Astrocyte (in vitro differentiated cells and primary cell): ENCODE results near the gene H6PD. TPM values are rescaled to one million over a fixed set of nuclear protein-coding genes. Genes with fewer than 3 reads are reported as not detected.

ENCODE experiments used
- DNase-seq: peaks from one replicate; pipeline ENCODE4 v3.0.0-alpha.2; 2010; ENCODE audit warnings: low read depth
- FAIRE-seq: peaks from 2 replicates; lab custom pipeline; 2011; peaks lifted over from hg19 to GRCh38; lab: Jason Lieb, UNC
- H2AFZ ChIP-seq: 2 replicates; pipeline ENCODE4 v1.6.0; 2012; ENCODE audit warnings: low read depth, low read length, inconsistent platforms
- H3K27ac ChIP-seq: 2 replicates; pipeline ENCODE4 v1.5.1; 2011; ENCODE audit warnings: low read depth, low read length, inconsistent platforms
- H3K27me3 ChIP-seq: 2 replicates; pipeline ENCODE4 v1.6.0; 2011; ENCODE audit warnings: low read length, inconsistent platforms; ENCODE audit not compliant: insufficient read depth
- H3K36me3 ChIP-seq: 2 replicates; pipeline ENCODE4 v1.5.1; 2011; ENCODE audit warnings: low read length, inconsistent platforms; ENCODE audit not compliant: insufficient read depth
- H3K4me1 ChIP-seq: 2 replicates; pipeline ENCODE4 v1.5.1; 2011; ENCODE audit warnings: low read length, inconsistent platforms; ENCODE audit not compliant: insufficient read depth
- H3K4me2 ChIP-seq: 2 replicates; pipeline ENCODE4 v1.6.0; 2012; ENCODE audit warnings: low read length, inconsistent platforms
- H3K4me3 ChIP-seq: 2 replicates; pipeline ENCODE4 v1.5.1; 2011; ENCODE audit warnings: low read depth, mild to moderate bottlenecking, low read length, inconsistent platforms; ENCODE audit not compliant: insufficient read depth
- H3K79me2 ChIP-seq: 2 replicates; pipeline ENCODE4 v1.6.0; 2012; ENCODE audit warnings: mild to moderate bottlenecking, low read length, inconsistent platforms; ENCODE audit not compliant: insufficient read depth
- H3K9ac ChIP-seq: 2 replicates; pipeline ENCODE4 v1.6.0; 2012; ENCODE audit warnings: mild to moderate bottlenecking, low read length, inconsistent platforms
- H3K9me3 ChIP-seq: 2 replicates; pipeline ENCODE4 v1.5.1; 2012; ENCODE audit warnings: low read depth, mild to moderate bottlenecking, low read length, inconsistent platforms; ENCODE audit not compliant: insufficient read depth
- H4K20me1 ChIP-seq: 2 replicates; pipeline ENCODE4 v1.6.0; 2012; ENCODE audit warnings: low read length, inconsistent platforms; ENCODE audit not compliant: insufficient read depth
- H3K27ac Mint-ChIP-seq: one replicate; pipeline ENCODE4 v1.8.0; 2021; ENCODE audit warnings: mild to moderate bottlenecking, mixed read lengths; ENCODE audit not compliant: unreplicated experiment
- H3K27me3 Mint-ChIP-seq: one replicate; pipeline ENCODE4 v1.8.0; 2021; ENCODE audit warnings: low read depth, mixed read lengths; ENCODE audit not compliant: unreplicated experiment
- H3K36me3 Mint-ChIP-seq: one replicate; pipeline ENCODE4 v1.8.0; 2021; ENCODE audit warnings: low read depth, mixed read lengths; ENCODE audit not compliant: unreplicated experiment
- H3K4me1 Mint-ChIP-seq: one replicate; pipeline ENCODE4 v1.8.0; 2021; ENCODE audit warnings: low read depth, mixed read lengths; ENCODE audit not compliant: unreplicated experiment
- H3K4me3 Mint-ChIP-seq: one replicate; pipeline ENCODE4 v1.8.0; 2021; ENCODE audit warnings: mild to moderate bottlenecking, moderate library complexity, mixed read lengths; ENCODE audit not compliant: unreplicated experiment
- H3K9me3 Mint-ChIP-seq: one replicate; pipeline ENCODE4 v1.8.0; 2021; ENCODE audit warnings: mild to moderate bottlenecking, mixed read lengths; ENCODE audit not compliant: unreplicated experiment
- EZH2 ChIP-seq: IDR thresholded peaks from 2 replicates; pipeline ENCODE4 v1.6.1; 2012; ENCODE audit warnings: mild to moderate bottlenecking, low read length, inconsistent platforms; ENCODE audit not compliant: insufficient read depth
- total RNA-seq: library from RNA; stranded (reverse); gene quantifications from 2 replicates; pipeline ENCODE4 v1.2.1, GENCODE V29; 2021
- TF ChIP-seq, protein P1 (sequence below): IDR thresholded peaks from 2 replicates; pipeline ENCODE4 v1.5.1; 2011; ENCODE audit warnings: low read depth, mild to moderate bottlenecking, inconsistent platforms, low read length, moderate library complexity; ENCODE audit not compliant: insufficient read depth

H6PD gene
- total RNA-seq, 1 donor from 2014 or later = 13.9 TPM

GRCh38 chr1:9289090-9289534 is 54.5 kb downstream of the H6PD start:
- H3K4me1 Mint-ChIP-seq = peaks cover 8% of the 10 kb centered on the region
- no peak overlapping the region for H3K4me3 ChIP-seq
- no peak overlapping the region for H3K27ac Mint-ChIP-seq
- H3K9ac ChIP-seq = no peak overlapping the region
- H4K20me1 ChIP-seq = peaks cover 7% of the 10 kb centered on the region
- FAIRE-seq (no peak), DNase-seq (no peak)
- H3K4me3 Mint-ChIP-seq = no peak overlapping the region
- no peaks in the 10 kb centered on the region for H3K36me3 ChIP-seq
- H3K4me2 ChIP-seq = no peak overlapping the region
- peaks cover 7% of the 10 kb centered on the region for H3K79me2 ChIP-seq
- peaks cover 2% of the 10 kb centered on the region for H3K36me3 Mint-ChIP-seq
- H3K9me3 ChIP-seq = peaks cover 4% of the 10 kb centered on the region
- no peak overlapping the region for H3K27ac ChIP-seq
- peaks cover 29% of the 10 kb centered on the region for H3K9me3 Mint-ChIP-seq
- no peak for TF ChIP-seq EZH2
- TF ChIP-seq, protein P1, sequence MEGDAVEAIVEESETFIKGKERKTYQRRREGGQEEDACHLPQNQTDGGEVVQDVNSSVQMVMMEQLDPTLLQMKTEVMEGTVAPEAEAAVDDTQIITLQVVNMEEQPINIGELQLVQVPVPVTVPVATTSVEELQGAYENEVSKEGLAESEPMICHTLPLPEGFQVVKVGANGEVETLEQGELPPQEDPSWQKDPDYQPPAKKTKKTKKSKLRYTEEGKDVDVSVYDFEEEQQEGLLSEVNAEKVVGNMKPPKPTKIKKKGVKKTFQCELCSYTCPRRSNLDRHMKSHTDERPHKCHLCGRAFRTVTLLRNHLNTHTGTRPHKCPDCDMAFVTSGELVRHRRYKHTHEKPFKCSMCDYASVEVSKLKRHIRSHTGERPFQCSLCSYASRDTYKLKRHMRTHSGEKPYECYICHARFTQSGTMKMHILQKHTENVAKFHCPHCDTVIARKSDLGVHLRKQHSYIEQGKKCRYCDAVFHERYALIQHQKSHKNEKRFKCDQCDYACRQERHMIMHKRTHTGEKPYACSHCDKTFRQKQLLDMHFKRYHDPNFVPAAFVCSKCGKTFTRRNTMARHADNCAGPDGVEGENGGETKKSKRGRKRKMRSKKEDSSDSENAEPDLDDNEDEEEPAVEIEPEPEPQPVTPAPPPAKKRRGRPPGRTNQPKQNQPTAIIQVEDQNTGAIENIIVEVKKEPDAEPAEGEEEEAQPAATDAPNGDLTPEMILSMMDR = peak; percentile 98
- H3K27me3 ChIP-seq = no peaks in the 10 kb centered on the region
- peaks cover 7% of the 10 kb centered on the region for H3K27me3 Mint-ChIP-seq
- no peak overlapping the region for H2AFZ ChIP-seq
- H3K4me1 ChIP-seq = peaks cover 19% of the 10 kb centered on the region

DNA sequence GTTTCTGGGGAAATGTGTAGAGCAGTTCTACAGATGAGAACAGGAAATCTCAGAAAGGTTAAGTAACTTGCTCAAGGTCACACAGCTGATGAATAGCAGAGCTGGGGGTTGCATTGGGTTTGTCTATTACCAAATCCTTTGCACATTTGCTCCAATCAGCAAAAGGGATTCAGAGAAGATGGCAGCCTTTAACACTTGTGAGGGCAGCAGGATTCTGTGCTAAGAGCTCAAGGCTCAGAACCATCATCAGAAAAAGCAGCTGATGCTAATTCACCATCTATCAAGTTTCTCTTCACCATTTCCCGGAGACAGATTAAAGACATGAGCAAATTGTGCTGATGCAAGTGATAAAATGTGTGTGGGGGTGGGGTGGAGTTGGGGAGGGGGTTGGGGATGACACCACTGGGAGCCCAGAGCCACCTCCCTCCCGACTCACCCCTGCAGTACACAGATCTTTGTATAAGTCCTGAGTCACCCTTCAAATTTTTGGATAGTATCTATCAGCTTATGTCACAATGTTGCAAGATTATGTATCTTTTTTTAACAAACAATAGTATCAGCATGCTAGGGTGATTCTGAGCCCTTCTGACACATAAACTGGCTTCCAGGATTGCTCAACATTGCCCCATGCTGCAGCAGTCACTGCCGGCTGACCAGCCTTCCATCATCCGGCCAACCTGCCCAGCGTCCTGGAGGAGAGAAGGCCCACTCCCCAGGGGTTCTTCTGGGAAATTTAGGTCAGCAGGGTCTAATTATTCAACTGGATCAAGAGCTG is 55.3 kb downstream of the H6PD start:
- peaks cover 15% of the 10 kb centered on the region for H4K20me1 ChIP-seq
- H2AFZ ChIP-seq = no peak overlapping the region
- DNase-seq = peak; percentile 84
- TF ChIP-seq EZH2 = no peak
- TF ChIP-seq, protein P1 = no peak
- peaks cover 27% of the 10 kb centered on the region for H3K4me1 ChIP-seq
- Mint-ChIP-seq H3K36me3 (peaks cover 2% of the 10 kb centered on the region), H3K27ac (no peak overlapping the region), H3K27me3 (peaks cover 7% of the 10 kb centered on the region), H3K4me1 (peaks cover 11% of the 10 kb centered on the region), H3K4me3 (no peak overlapping the region), H3K9me3 (peaks cover 25% of the 10 kb centered on the region)
- FAIRE-seq = no peak
- H3K4me3 ChIP-seq = no peak overlapping the region
- H3K27me3 ChIP-seq = no peaks in the 10 kb centered on the region
- H3K36me3 ChIP-seq = no peaks in the 10 kb centered on the region
- peak overlapping the region; percentile 50 for H3K27ac ChIP-seq
- peak overlapping the region; percentile 9 for H3K4me2 ChIP-seq
- peaks cover 15% of the 10 kb centered on the region for H3K79me2 ChIP-seq
- H3K9me3 ChIP-seq = peaks cover 4% of the 10 kb centered on the region
- peak overlapping the region; percentile 31 for H3K9ac ChIP-seq

DNA sequence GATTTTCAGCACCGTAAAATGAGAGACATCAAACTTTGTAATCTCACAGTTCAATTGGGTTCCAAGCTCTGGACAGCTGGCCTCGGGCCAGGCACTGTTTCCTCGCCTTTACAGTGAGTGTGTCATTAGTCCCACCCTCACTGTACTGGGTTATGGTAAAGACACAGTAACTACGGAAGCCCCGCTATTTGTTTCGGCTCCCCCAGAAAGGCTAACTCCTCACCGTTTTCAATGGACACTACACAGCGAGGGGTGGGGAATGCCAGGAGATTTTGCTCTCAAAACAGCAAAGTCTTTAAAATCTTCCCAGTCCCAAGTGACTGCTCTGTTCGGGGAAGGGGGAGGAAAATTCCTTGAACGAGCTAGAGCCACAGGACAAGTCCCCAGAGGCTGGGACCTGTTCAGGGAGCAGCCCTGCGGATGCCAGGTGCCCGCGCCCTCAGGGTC is 57.4 kb downstream of the H6PD start:
- peaks cover 8% of the 10 kb centered on the region for H3K9me3 Mint-ChIP-seq
- H3K4me1 ChIP-seq = peaks cover 36% of the 10 kb centered on the region
- H3K79me2 ChIP-seq = peaks cover 35% of the 10 kb centered on the region
- H3K9me3 ChIP-seq = peaks cover 4% of the 10 kb centered on the region
- peak overlapping the region; percentile 82 for H3K4me3 Mint-ChIP-seq
- peak; percentile 53 for DNase-seq
- H3K4me3 ChIP-seq = peak overlapping the region; percentile 62
- no peaks in the 10 kb centered on the region for H3K27me3 Mint-ChIP-seq
- H3K27me3 ChIP-seq = no peaks in the 10 kb centered on the region
- H3K4me2 ChIP-seq = peak overlapping the region; percentile 95
- H2AFZ ChIP-seq = peak overlapping the region; percentile 31
- H4K20me1 ChIP-seq = peaks cover 35% of the 10 kb centered on the region
- peak overlapping the region; percentile 22 for H3K27ac ChIP-seq
- peak overlapping the region; percentile 76 for H3K9ac ChIP-seq
- H3K4me1 Mint-ChIP-seq = peaks cover 22% of the 10 kb centered on the region
- FAIRE-seq = no peak
- TF ChIP-seq, protein P1 = no peak
- no peak for TF ChIP-seq EZH2
- H3K27ac Mint-ChIP-seq = peak overlapping the region; percentile 60
- H3K36me3 ChIP-seq = peaks cover 3% of the 10 kb centered on the region
- peaks cover 2% of the 10 kb centered on the region for H3K36me3 Mint-ChIP-seq
